Measurements from ENCODE around the gene CHD6. TPM values are rescaled to one million over a fixed set of nuclear protein-coding genes. Genes with fewer than 3 reads are reported as not detected.
A peak's percentile ranks its signal among the peaks of the same experiment; 100 is the strongest.

The CHD6 gene
- total RNA-seq, 2 donors from 2014 or later, result 27.8 to 29.4 TPM

- ATAC-seq, result no peak
- DNase-seq, result no peak
- intact Hi-C loops (cut with DNase I, micrococcal nuclease), result no loop called here
Measured at GRCh38 chr20:41531518-41532275, 86.5 kb downstream of the CHD6 start.

DNA sequence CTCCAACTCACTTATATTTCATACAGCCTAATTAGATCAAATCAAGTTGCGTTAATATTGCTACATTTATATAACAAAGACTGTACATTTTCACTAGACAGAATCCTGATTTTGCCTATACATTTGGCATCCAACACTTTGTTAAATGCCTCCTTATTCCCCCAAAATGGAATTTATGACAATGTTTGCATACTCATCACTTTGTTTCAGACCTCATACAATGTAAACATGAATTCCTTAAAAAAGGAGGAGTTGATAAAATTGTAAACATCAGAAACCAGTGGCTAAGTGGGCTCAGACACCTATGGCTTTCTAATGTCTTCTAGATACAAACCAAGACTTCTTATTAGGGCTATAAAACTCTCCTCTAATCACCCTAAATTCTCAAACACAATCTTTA is 87.3 kb downstream of the CHD6 start:
- ATAC-seq (no peak), DNase-seq (no peak)
- intact Hi-C loops (cut with DNase I, micrococcal nuclease), result no loop called here

DNA sequence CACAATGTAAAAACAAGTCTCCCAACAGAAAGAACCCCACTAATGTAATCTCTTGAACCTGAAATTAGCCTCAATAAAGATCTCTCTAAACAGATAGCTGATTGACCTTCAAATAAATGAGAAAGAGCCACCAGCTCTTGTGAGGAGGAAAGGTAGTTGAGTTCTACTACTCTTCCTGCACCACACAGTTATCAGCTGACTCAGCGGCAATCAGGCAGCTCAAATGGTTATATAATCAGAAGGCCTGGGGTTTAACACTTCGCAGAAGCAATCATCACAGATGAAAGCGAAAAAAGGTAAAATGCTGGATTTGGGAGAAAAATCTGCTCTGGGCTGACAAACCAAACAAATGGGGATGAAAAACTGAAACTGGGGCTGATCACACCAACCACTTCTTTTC is 91.8 kb downstream of the CHD6 start:
- DNase-seq, result peak; percentile 19 to 43
- intact Hi-C loops (cut with DNase I, micrococcal nuclease), result no loop called here
- ATAC-seq, result peak; percentile 76

DNA sequence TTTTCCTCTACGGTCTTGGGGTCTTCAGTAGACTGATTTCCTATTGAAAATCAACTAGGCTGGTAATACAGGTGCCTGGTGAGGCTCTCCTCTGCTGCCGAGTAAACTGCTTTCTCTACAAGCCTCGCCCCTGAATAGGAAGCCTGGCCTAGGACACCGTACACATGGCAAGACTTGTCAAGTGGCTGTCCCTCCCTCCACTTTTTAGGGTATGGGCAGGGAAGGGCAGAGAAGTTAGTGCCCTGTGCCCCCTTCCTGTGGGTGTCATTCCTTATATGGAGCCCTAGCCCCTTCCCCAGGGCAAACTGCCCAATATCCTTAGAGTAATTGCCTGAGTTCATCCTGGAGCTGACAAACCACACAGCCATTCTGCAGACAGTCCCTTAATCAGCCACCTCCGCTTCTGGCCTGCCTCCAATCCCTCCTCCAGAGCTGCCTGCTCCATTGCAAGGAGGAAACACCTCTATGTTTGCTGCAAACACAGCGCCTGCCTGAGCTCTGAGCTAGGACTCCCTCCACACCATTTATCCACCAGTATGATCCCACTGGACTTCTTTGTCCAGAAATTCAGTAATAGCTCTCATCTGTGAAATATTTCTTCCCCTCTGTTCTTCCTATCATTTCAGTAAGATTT is 93.1 kb downstream of the CHD6 start:
- intact Hi-C loops (cut with DNase I, micrococcal nuclease), result no loop called here
- ATAC-seq (peak; percentile 95), DNase-seq (peak; percentile 78 to 81)

DNA sequence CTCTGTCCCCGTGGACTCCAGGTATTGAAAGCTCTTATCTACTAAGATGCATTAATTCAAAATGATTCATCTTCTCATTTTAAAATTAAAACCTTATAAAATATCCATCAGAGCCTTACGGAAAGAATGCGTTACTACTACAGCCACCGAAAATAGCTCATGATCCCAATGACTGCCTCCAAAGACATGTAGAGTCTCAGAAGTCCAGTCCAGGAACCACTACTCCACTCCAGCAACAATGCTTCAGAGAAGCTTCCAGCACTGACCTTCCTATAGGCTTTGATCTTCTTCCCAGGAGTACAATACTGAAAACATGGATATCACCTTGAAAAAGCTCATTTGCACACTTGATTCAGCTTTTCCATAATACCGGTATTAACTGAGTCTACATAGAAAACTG is 94.3 kb downstream of the CHD6 start:
- no peak for ATAC-seq

GRCh38 chr20:41513829-41514228 is 104.3 kb downstream of the CHD6 start:
- intact Hi-C loops (cut with DNase I, micrococcal nuclease), result no loop called here
- ATAC-seq (no peak), DNase-seq (no peak)

More for the DNA sequence above, 94.3 kb downstream of the CHD6 start:
- DNase-seq, result no peak
- intact Hi-C loops (cut with DNase I, micrococcal nuclease), result no loop called here

DNA sequence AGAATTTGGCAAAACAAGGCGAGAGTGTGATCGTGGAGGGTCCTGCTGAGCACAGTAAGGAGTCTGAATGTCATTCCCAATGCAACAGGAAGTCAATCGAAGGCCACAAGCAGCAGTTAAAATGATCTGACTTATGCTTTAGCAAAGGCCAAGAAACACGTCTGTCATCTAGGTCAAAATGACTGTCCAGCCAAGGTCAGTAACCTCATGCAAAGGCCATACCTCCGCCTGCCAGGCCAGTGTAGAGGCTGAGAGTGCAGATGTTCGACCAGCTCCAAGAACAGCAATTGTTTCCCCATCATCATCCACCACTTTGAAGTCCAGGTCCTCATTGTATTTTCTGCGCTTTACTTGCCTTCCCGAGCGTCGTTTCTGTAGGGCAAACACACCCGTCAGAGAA is 105.6 kb downstream of the CHD6 start:
- DNase-seq (no peak), ATAC-seq (no peak)
- intact Hi-C loops (cut with DNase I, micrococcal nuclease), result no loop called here

DNA sequence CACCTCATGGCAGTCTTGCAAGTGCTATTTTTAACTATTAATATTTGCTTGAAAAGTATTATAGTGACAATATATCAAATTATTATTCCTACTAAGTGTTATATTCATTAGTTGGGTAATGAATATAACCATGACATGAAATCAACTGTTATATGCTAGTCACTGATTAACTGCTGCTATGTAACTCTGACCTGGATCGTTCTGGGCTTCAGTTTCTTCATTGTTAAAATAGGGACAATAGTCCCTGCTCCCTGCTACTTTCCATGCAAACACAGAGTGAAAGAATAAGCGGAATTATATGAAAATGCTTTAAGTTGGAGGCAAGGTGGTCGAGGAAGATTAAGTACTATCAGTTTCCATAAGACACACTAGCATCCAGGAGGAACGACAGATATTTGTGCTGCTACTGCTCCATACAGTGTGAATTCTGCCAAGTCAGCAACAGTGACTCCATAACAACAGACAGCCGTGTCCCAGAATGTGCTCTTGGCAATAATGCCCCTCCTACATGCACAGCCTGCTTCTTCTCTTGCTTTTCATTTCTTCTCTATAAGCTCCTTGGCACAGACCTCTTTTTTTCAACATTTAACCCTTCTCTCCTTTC is 107.2 kb downstream of the CHD6 start:
- ATAC-seq (peak; percentile 36), DNase-seq (no peak)
- intact Hi-C loops (cut with DNase I, micrococcal nuclease), result no loop called here

GRCh38 chr20:41510224-41510623 is 108.0 kb downstream of the CHD6 start:
- intact Hi-C loops (cut with DNase I, micrococcal nuclease), result no loop called here
- DNase-seq (no peak), ATAC-seq (no peak)

- ATAC-seq (peak; percentile 91), DNase-seq (peak; percentile 41 to 62)
- intact Hi-C loops (cut with DNase I, micrococcal nuclease), result no loop called here
Measured at GRCh38 chr20:41509316-41510200, 108.6 kb downstream of the CHD6 start.

GRCh38 chr20:41508335-41508734 is 109.8 kb downstream of the CHD6 start:
- peak; percentile 58 for ATAC-seq
- intact Hi-C loops (cut with DNase I, micrococcal nuclease), result no loop called here
- DNase-seq, result peak in 1 of 2 donors; percentile 6

DNA sequence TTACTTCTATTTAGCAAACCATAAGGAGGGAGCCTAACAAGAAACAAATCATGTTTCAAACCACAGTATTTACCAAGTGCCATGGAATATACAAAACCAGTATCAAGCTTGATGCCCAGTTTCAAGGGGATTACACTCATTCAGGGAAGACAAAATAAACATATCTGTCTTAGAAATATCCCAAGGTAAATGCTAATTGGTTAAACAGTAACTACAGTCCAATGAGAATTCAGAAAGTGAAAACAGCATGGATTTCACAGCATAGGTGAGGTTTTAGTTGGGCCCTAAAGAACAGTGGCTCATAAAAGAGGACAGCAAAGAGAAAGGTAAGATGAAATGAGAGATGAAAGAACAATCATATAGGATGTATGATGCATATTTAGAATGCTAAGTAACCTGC is 110.3 kb downstream of the CHD6 start:
- DNase-seq, result no peak
- intact Hi-C loops (cut with DNase I, micrococcal nuclease), result no loop called here
- peak; percentile 46 for ATAC-seq

GRCh38 chr20:41507436-41507835 is 110.7 kb downstream of the CHD6 start:
- DNase-seq (no peak), ATAC-seq (no peak)
- intact Hi-C loops (cut with DNase I, micrococcal nuclease), result no loop called here

DNA sequence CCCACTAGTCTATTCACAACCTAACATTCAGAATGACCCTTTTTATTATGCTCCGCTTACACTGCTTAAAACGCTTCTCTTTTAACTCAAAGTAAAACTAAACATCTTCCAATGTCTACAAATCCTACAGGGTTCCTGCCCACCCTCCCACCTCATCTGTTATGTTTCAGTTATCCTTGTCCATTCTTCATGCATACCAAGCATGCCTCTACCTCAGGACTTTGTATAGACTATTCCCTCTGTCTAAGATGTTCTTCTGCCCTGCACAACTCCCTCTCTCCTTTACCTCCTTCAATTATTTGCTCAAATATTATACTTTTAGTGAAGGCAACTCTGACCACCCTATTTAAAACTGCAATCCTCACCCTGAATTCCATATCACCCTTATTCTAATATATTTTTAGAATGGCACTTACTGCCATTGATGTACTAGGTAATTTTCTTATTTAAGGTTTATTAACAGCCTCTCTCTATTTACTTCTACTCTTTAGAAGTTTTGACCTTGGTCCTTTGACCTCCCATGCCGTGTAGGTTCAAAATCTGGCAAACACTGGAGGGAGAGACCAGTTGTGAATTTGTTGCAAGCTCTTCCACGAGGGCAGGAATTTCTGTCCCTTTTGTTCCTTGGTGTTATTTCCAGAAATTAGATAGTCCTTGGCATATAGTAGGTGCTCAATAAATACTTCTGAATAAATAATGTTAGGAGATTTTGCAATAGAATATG is 111.8 kb downstream of the CHD6 start:
- no peak for DNase-seq
- ATAC-seq, result no peak
- intact Hi-C loops (cut with DNase I, micrococcal nuclease), result no loop called here

DNA sequence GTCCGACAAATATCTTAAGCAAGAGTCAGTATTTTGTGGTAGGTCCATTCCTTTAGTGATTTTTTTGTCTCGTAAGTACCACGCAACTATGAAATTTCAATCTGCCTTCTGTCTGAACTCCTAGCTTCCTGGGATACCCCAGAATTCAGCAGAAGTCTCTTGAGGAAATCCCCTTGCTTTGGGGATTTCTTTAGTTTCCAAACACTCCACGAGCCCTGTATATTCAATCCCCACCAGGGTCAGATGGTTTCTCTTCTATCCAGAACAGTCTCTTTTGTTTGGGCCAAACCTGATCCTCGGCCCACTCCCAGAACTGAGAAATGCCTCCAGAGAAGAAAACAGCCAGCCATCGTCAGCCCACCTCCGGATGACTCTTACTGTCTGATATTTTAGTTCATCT is 113.0 kb downstream of the CHD6 start:
- no peak for DNase-seq
- intact Hi-C loops (cut with DNase I, micrococcal nuclease), result no loop called here
- ATAC-seq, result no peak

DNA sequence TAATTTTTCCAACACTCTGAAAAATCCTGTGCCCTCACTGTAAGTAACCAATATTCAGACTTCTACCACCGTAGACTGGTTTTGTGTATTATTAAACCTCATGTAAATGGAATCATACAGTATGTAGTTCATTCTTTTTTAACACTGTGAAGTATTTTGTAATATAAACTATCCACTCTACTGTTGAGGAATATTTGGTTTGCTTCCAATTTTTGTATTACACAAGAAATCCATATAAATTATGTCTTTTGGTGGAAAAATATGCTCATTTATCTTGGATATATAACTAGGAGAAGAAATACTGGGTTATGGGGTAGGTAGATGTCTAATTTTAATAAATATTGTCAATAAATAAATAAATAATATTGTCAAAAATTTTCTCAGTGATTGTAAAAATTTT is 116.8 kb downstream of the CHD6 start:
- DNase-seq, result no peak
- intact Hi-C loops (cut with DNase I, micrococcal nuclease), result no loop called here
- no peak for ATAC-seq

DNA sequence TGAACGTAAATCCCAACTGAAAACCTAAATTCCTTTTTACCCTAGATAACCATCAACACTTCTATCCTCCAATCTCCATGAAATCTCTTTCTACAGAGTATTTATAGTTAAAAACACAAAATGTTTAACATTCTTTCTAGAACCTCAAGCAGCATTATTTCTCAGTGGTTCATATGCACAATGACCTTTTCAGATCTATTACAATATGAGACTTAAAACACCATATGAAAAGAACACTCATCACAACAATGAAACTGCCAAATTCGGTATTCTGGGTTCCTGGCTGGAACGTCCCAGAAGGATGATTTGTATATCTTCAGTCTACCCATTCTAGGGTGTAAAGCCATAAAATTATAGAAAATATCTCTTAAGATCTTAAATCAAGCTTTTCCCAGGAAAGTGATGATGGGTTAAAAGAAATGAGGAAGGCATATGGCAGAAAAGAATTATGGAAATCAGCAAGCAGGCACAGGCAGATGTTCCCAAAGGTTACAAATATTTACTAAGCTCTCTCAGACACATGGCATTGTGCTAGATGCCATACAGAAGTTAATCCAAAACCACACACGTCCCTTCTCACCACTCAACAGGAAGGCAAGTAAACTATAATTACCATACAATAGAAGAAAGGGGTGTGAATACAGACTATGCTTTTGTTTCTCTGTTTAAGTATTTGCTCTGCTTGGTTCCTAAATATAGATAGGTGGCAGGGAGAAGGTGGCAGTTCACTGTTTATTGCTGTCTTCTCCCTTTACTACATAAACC is 118.0 kb downstream of the CHD6 start:
- intact Hi-C loops (cut with DNase I, micrococcal nuclease), result no loop called here
- DNase-seq, result no peak
- peak; percentile 64 for ATAC-seq

DNA sequence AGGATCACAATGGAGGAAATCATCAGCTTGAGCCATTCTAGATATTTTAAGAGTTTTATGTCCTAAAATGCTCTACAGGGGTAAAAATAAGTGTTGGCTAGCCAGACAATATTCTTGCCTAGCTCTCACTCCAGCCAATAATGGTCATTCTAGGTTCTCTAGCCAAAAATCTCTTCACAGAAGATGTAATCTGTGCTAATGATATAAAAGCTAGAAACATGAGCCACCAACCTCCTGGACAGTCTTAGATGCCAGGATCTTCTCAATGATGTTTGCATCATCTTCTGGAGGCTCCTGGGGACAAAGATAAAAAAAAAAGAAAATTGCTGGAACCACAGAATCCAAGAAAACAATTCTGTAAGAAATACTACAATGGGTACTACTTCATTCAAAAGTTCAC is 119.1 kb downstream of the CHD6 start:
- ATAC-seq, result no peak
- intact Hi-C loops (cut with DNase I, micrococcal nuclease), result no loop called here

More for the DNA sequence above, 119.1 kb downstream of the CHD6 start:
- no peak for DNase-seq

All from left colon (tissue), 2 donors.